H9 (cell line): ENCODE measurements around the gene CNIH2. TPM values are rescaled to one million over a fixed set of nuclear protein-coding genes. Genes with fewer than 3 reads are reported as not detected.

Source experiments
- DNase-seq: peaks from one replicate; pipeline ENCODE4 v3.0.0-alpha.2; 2017
- H2AFZ ChIP-seq: one replicate; pipeline ENCODE4 v1.6.1; 2013; ENCODE audit warnings: mild to moderate bottlenecking, low read length, control low read depth, moderate library complexity
- H2AK5ac ChIP-seq: 2 replicates; pipeline ENCODE4 v1.6.1; 2013; ENCODE audit warnings: low read length, control low read depth, mixed read lengths; ENCODE audit not compliant: insufficient read length
- H2BK120ac ChIP-seq: one replicate; pipeline ENCODE4 v1.6.1; 2013; ENCODE audit warnings: low read depth, mild to moderate bottlenecking, low read length, control low read depth, inconsistent platforms; ENCODE audit not compliant: poor library complexity, severe bottlenecking
- H2BK12ac ChIP-seq: 2 replicates; pipeline ENCODE4 v1.6.1; 2013; ENCODE audit warnings: low read length, control low read depth, mixed read lengths, low read depth; ENCODE audit not compliant: insufficient read length
- H2BK15ac ChIP-seq: 2 replicates; pipeline ENCODE4 v1.6.1; 2013; ENCODE audit warnings: low read depth, low read length, control low read depth
- H2BK20ac ChIP-seq: one replicate; pipeline ENCODE4 v1.6.1; 2013; ENCODE audit warnings: low read depth, mild to moderate bottlenecking, low read length, control low read depth, inconsistent platforms; ENCODE audit not compliant: poor library complexity, severe bottlenecking
- H2BK5ac ChIP-seq: 2 replicates; pipeline ENCODE4 v1.6.1; 2013; ENCODE audit warnings: low read length, control low read depth, mixed read lengths; ENCODE audit not compliant: insufficient read length
- H3K14ac ChIP-seq: 2 replicates; pipeline ENCODE4 v1.6.1; 2013; ENCODE audit warnings: low read length, control low read depth; ENCODE audit not compliant: insufficient read depth
- H3K18ac ChIP-seq: 2 replicates; pipeline ENCODE4 v1.6.1; 2013; ENCODE audit warnings: low read depth, mild to moderate bottlenecking, mixed read lengths, low read length, control low read depth; ENCODE audit not compliant: insufficient read length
- H3K23ac ChIP-seq: 2 replicates; pipeline ENCODE4 v1.6.1; 2013; ENCODE audit warnings: low read length, control low read depth, mixed read lengths, low read depth; ENCODE audit not compliant: insufficient read length
- H3K23me2 ChIP-seq: 2 replicates; pipeline ENCODE4 v1.6.1; 2013; ENCODE audit warnings: low read depth, mild to moderate bottlenecking, mixed read lengths, low read length, control low read depth; ENCODE audit not compliant: insufficient read length, poor library complexity, severe bottlenecking
- H3K27ac ChIP-seq: 2 replicates; pipeline ENCODE4 v1.5.1; 2013; ENCODE audit warnings: low read length, control low read depth, mixed read lengths, low read depth; ENCODE audit not compliant: insufficient read length
- H3K27me3 ChIP-seq: 2 replicates; pipeline ENCODE4 v1.6.1; 2013; ENCODE audit warnings: low read length, control low read depth, inconsistent platforms; ENCODE audit not compliant: insufficient read depth
- H3K4ac ChIP-seq: 2 replicates; pipeline ENCODE4 v1.6.1; 2013; ENCODE audit warnings: low read depth, mild to moderate bottlenecking, control low read depth, inconsistent platforms, low read length, moderate library complexity
- H3K4me1 ChIP-seq: 2 replicates; pipeline ENCODE4 v1.6.1; 2013; ENCODE audit warnings: low read length, control low read depth, inconsistent platforms; ENCODE audit not compliant: insufficient read depth
- H3K4me2 ChIP-seq: 2 replicates; pipeline ENCODE4 v1.6.1; 2013; ENCODE audit warnings: low read length, control low read depth, mixed read lengths; ENCODE audit not compliant: insufficient read length, insufficient read depth
- H3K56ac ChIP-seq: 2 replicates; pipeline ENCODE4 v1.6.1; 2013; ENCODE audit warnings: low read depth, mild to moderate bottlenecking, mixed read lengths, low read length, control low read depth; ENCODE audit not compliant: insufficient read length
- H3K79me1 ChIP-seq: 2 replicates; pipeline ENCODE4 v1.6.1; 2013; ENCODE audit warnings: low read depth, mild to moderate bottlenecking, moderate library complexity, low read length, control low read depth, inconsistent platforms; ENCODE audit not compliant: insufficient read depth, poor library complexity, severe bottlenecking
- H3K79me2 ChIP-seq: 2 replicates; pipeline ENCODE4 v1.6.1; 2013; ENCODE audit warnings: low read length, control low read depth, inconsistent platforms; ENCODE audit not compliant: insufficient read depth
- H3K9ac ChIP-seq: 2 replicates; pipeline ENCODE4 v1.6.1; 2013; ENCODE audit warnings: low read length, control low read depth, mixed read lengths; ENCODE audit not compliant: insufficient read length; ENCODE audit errors: extremely low read depth
- H3K9me3 ChIP-seq: one replicate; pipeline ENCODE4 v1.6.1; 2013; ENCODE audit warnings: low read depth, low read length, inconsistent platforms; ENCODE audit not compliant: control insufficient read depth
- H3T11ph ChIP-seq: one replicate; pipeline ENCODE4 v1.6.1; 2013; ENCODE audit warnings: mild to moderate bottlenecking, low read length, control low read depth, inconsistent platforms
- H4K20me1 ChIP-seq: one replicate; pipeline ENCODE4 v1.6.1; 2013; ENCODE audit not compliant: control insufficient read depth, insufficient read length, insufficient read depth
- H4K5ac ChIP-seq: 2 replicates; pipeline ENCODE4 v1.6.1; 2013; ENCODE audit warnings: low read depth, mild to moderate bottlenecking, mixed read lengths, low read length, control low read depth; ENCODE audit not compliant: insufficient read length
- H4K8ac ChIP-seq: replicated peaks from 2 replicates; pipeline ENCODE4 v1.6.1; 2013; ENCODE audit warnings: low read length, control low read depth, mixed read lengths, low read depth; ENCODE audit not compliant: insufficient read length
- H4K91ac ChIP-seq: 2 replicates; pipeline ENCODE4 v1.6.1; 2013; ENCODE audit warnings: low read depth, mild to moderate bottlenecking, moderate library complexity, mixed read lengths, low read length, control low read depth; ENCODE audit not compliant: insufficient read length
- H3K27ac Mint-ChIP-seq, 3 experiments: 2 replicates in 2 of 3; 3 replicates in 1 of 3; pipeline ENCODE4 v1.8.0; 2020 to 2021; ENCODE audit warnings: mixed read lengths in 3 of 3, mild to moderate bottlenecking in 1 of 3, moderate library complexity in 1 of 3
- H3K27me3 Mint-ChIP-seq: 2 replicates; pipeline ENCODE4 v1.8.0; 2021; ENCODE audit warnings: low read depth, mild to moderate bottlenecking, moderate library complexity, mixed read lengths
- H3K36me3 Mint-ChIP-seq, 3 experiments: 2 replicates in 2 of 3; 3 replicates in 1 of 3; pipeline ENCODE4 v1.8.0; 2020 to 2021; ENCODE audit warnings: low read depth in 3 of 3, mixed read lengths in 3 of 3; ENCODE audit not compliant: insufficient read depth in 1 of 3
- H3K4me1 Mint-ChIP-seq, 2 experiments: 2 replicates each; pipeline ENCODE4 v1.8.0; 2020; ENCODE audit warnings: mixed read lengths in 2 of 2
- H3K4me3 Mint-ChIP-seq, 2 experiments: 2 replicates in 1 of 2; 3 replicates in 1 of 2; pipeline ENCODE4 v1.8.0; 2020 to 2021; ENCODE audit warnings: mild to moderate bottlenecking in 2 of 2, mixed read lengths in 2 of 2, moderate library complexity in 1 of 2
- H3K9me3 Mint-ChIP-seq, 2 experiments: 2 replicates in 1 of 2; 3 replicates in 1 of 2; pipeline ENCODE4 v1.8.0; 2020; ENCODE audit warnings: mild to moderate bottlenecking in 2 of 2, mixed read lengths in 2 of 2, moderate library complexity in 1 of 2
- CTCF ChIP-seq: fragments of 200-600 bp; sonication (generic); conservative IDR thresholded peaks from 3 replicates; pipeline ENCODE4 v1.8.0; 2021; ENCODE audit warnings: antibody characterized with exemption, mild to moderate bottlenecking
- WGBS: extraction: QIAGEN DNeasy Blood & Tissue Kit; methylation state at CpG from one replicate; pipeline ENCODE4 v1.1.7; 2013; ENCODE audit warnings: missing lambda C conversion rate, low lambda C conversion rate, mixed read lengths; ENCODE audit not compliant: insufficient read length; ENCODE audit errors: extremely low coverage; 5-methylcytosine and 5-hydroxymethylcytosine counted together
- total RNA-seq: library from RNA; stranded (reverse); gene quantifications from 2 replicates; pipeline ENCODE4 v1.2.1, GENCODE V29; 2021

Gene CNIH2
- total RNA-seq, 1 experiment from 2014 or later, result 12.0 TPM

GRCh38 chr11:66238786-66239413 is 39.1 kb upstream of the CNIH2 start:
- Histone ChIP-seq H3K4me2 (no peak overlapping the region), H3T11ph (no peak overlapping the region), H3K23me2 (no peaks in the 10 kb centered on the region), H2AK5ac (no peak overlapping the region), H3K27me3 (no peaks in the 10 kb centered on the region), H3K4me1 (no peaks in the 10 kb centered on the region), H3K18ac (no peak overlapping the region), H3K79me2 (no peaks in the 10 kb centered on the region), H2BK5ac (no peak overlapping the region), H4K91ac (no peak overlapping the region), H3K4ac (no peak overlapping the region), H4K5ac (no peak overlapping the region), H3K9me3 (no peaks in the 10 kb centered on the region), H2BK15ac (no peak overlapping the region), H2AFZ (no peak overlapping the region), H4K8ac (no peak overlapping the region), H3K9ac (no peak overlapping the region), H2BK20ac (no peak overlapping the region), H4K20me1 (no peaks in the 10 kb centered on the region), H3K27ac (no peak overlapping the region), H2BK120ac (no peak overlapping the region), H3K23ac (no peak overlapping the region), H2BK12ac (no peak overlapping the region), H3K79me1 (no peaks in the 10 kb centered on the region), H3K14ac (no peak overlapping the region), H3K56ac (no peak overlapping the region)
- Mint-ChIP-seq H3K4me3 (no peak overlapping the region), H3K36me3 (peaks cover 2 to 20% (median 11%) of the 10 kb centered on the region in 3 experiments; a peak in 6 of 7 replicates), H3K27ac (no peak overlapping the region), H3K9me3 (no peaks in the 10 kb centered on the region), H3K27me3 (no peaks in the 10 kb centered on the region), H3K4me1 (peaks cover 5% of the 10 kb centered on the region in 2 experiments; a peak in 3 of 4 replicates)
- DNase-seq, result no peak
- WGBS, result no CpG with 5 or more reads among the region's 17 CpGs
- no peak for TF ChIP-seq CTCF
